ENCODE results near the gene CLMN. TPM values are rescaled to one million over a fixed set of nuclear protein-coding genes. Genes with fewer than 3 reads are reported as not detected.

Gene CLMN
- total and polyA plus RNA-seq, 2 of the 4 experiments (the other 2 are of a cell fraction), result 0.10 to 0.18 TPM

- no peaks in the 10 kb centered on the region for H3K79me1 ChIP-seq (ENCODE audit: low read depth in 1 of 2, low read length in 2 of 2)
- H3K18ac ChIP-seq (ENCODE audit: low read depth, low read length), result no peak overlapping the region
- TF ChIP-seq CTCF (conservative IDR thresholded peaks at IDR 0.05; ENCODE audit: low read depth, low read length), result no peak
- no peak overlapping the region for H2AK9ac ChIP-seq (replicated peaks; ENCODE audit: low read depth, low read length, poor library complexity)
- ATAC-seq (ENCODE audit: low read depth), result no peak
- CTCF ChIA-PET, result no interaction called here
- no peak overlapping the region for H2BK15ac ChIP-seq (ENCODE audit: low read depth, low read length)
- H2BK20ac ChIP-seq (ENCODE audit: low read depth, low read length), result no peak overlapping the region
- no peaks in the 10 kb centered on the region for H3K9me1 ChIP-seq (ENCODE audit: insufficient read depth, low read length)
- no peak overlapping the region for H3K14ac ChIP-seq (replicated peaks; ENCODE audit: low read depth, low read length)
- no TSS peak for BruUV-seq (replicated peaks)
- no peaks in the 10 kb centered on the region for H3K9me3 ChIP-seq (ENCODE audit: control insufficient read depth, insufficient read depth, low read length)
- no peak overlapping the region for H4K5ac ChIP-seq (ENCODE audit: low read depth, low read length)
- H3K23ac ChIP-seq (ENCODE audit: low read depth, low read length), result no peak overlapping the region
- intact Hi-C loops (cut with micrococcal nuclease) (no loop called here), in situ Hi-C loops (cut with MboI; ENCODE audit: low sequenced_read_pairs) (no loop called here), dilution Hi-C loops (cut with HindIII; ENCODE audit: low sequenced_read_pairs, unreplicated experiment) (no loop called here)
- H3K9ac ChIP-seq (ENCODE audit: low read depth, low read length), result no peak overlapping the region
- H4K20me1 ChIP-seq (ENCODE audit: insufficient read depth, low read length), result no peaks in the 10 kb centered on the region
- H3K27ac ChIP-seq (ENCODE audit: insufficient read depth, low read length), result no peak overlapping the region
- no peak overlapping the region for H3K4me3 ChIP-seq (ENCODE audit: insufficient read depth, low read depth, low read length)
- no peak for DNase-seq
- H3K4me2 ChIP-seq (ENCODE audit: low read depth, low read length), result no peak overlapping the region
- no peak overlapping the region for H4K8ac ChIP-seq (ENCODE audit: low read depth in 2 of 2, low read length in 2 of 2)
- H3K36me3 ChIP-seq (ENCODE audit: control insufficient read depth, insufficient read depth, low read length), result no peaks in the 10 kb centered on the region
- no peak overlapping the region for H2AK5ac ChIP-seq (ENCODE audit: low read depth, low read length)
- H2BK5ac ChIP-seq (ENCODE audit: low read depth, low read length, poor library complexity, severe bottlenecking), result no peak overlapping the region
- H3K4ac ChIP-seq (ENCODE audit: low read depth, low read length), result no peak overlapping the region
- no peaks in the 10 kb centered on the region; the same call in 1 of the 2 replicates for H3K27me3 ChIP-seq (ENCODE audit: control insufficient read depth, insufficient read depth, low read length)
- no peak overlapping the region for H4K91ac ChIP-seq (ENCODE audit: insufficient read depth, low read depth, low read length)
- POLR2A ChIA-PET (ENCODE audit: unreplicated experiment), result no interaction called here
- no peaks in the 10 kb centered on the region for H3K4me1 ChIP-seq (ENCODE audit: control insufficient read depth, insufficient read depth, low read length)
- H2AFZ ChIP-seq (replicated peaks; ENCODE audit: low read length, poor library complexity), result no peak overlapping the region
- no peak overlapping the region for H2BK120ac ChIP-seq (ENCODE audit: low read depth, low read length)
- H3K56ac ChIP-seq (ENCODE audit: extremely low read depth, insufficient read depth, low read length), result no peak overlapping the region
Measured at GRCh38 chr14:95344536-95344935, 24.8 kb upstream of the CLMN start.

Data from IMR-90 (cell line).